NCI-H2196 treated with DMSO at 0.1 percent for 48 hours (cell line): Measurements from ENCODE around the gene CPXM1.

Experiments
- DNase-seq: peaks from one replicate; lab custom pipeline; 2025; ENCODE audit not compliant: unreplicated experiment; lab: John Stamatoyannopoulos, UW

Gene CPXM1

GRCh38 chr20:2804041-2804828 is 3.8 kb upstream of the CPXM1 start:
- no peak for DNase-seq

GRCh38 chr20:2801286-2801728 is 880 bp upstream of the CPXM1 start:
- DNase-seq = no peak

- no peak for DNase-seq
Measured at GRCh38 chr20:2799688-2800520, 523 bp downstream of the CPXM1 start.

- no peak for DNase-seq
Measured at GRCh38 chr20:2799271-2799670, 1.2 kb downstream of the CPXM1 start.

- DNase-seq = no peak
Measured at GRCh38 chr20:2798814-2799213, 1.6 kb downstream of the CPXM1 start.

DNA sequence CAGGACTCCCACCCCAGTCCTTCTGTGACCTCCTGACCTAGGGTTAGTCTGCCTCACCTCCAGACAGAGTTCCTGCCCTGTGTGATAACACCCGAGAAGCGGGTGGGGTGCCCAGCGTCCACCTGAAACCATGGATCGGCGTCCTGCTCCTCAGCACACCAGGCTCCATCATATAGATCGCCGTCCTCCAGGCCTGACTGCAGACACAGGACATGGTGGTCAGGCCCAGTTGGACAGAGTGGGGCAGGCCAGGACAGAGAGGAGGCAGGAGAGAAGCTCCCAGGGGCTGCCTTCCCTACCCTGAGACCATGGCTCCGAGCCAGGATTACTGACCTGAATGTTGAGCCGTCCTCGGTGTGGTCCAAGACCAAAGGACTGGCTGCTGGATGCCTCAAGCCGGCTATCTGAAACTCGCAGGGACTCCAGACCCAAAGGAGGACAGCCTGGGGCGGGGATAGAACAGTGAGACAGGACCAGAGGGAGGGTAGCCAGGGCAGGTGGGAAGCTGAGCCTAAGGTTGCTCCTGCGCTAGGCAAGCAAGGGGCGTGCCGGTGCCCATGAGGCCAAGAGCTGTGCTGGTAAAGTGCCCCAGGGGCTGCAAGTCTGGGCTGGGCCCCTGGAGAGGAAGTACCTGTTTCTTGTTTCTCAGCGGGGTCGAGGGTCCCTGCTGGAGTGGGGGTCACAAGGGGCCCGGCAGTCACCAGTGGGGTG is 2.2 kb downstream of the CPXM1 start:
- DNase-seq = no peak

GRCh38 chr20:2797136-2797983 is 3.1 kb downstream of the CPXM1 start:
- no peak for DNase-seq

DNA sequence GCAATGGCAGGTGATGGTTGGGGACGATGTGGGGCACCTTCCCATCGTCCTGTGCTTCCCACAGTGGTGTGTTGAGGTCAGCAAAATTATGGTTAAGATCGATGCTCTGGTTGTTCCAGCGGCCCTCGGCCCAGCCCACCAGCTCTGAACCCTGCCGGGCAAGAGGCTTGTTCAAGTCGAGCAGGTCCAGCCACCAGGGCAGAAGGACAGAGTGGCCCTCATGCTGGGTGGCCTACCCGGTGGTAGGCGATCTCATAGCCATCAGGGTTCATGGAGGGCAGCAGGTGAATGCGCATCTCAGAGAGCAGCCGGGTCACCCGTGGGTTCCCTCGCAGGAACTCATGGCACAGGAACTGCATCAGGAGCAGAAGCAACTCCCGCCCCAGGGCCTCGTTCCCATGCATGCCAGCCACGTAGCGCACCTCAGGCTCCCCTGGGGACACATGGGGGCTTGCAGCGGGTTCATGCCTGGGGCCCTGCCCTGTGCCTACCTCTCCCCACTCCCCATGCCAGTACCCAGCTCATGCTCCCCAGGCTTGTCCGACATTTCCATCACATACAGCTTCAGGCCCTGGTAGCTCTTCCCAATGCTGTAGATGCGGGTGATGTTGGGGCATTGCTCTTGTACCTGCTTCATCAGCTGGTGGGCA is 4.3 kb downstream of the CPXM1 start:
- no peak for DNase-seq

DNA sequence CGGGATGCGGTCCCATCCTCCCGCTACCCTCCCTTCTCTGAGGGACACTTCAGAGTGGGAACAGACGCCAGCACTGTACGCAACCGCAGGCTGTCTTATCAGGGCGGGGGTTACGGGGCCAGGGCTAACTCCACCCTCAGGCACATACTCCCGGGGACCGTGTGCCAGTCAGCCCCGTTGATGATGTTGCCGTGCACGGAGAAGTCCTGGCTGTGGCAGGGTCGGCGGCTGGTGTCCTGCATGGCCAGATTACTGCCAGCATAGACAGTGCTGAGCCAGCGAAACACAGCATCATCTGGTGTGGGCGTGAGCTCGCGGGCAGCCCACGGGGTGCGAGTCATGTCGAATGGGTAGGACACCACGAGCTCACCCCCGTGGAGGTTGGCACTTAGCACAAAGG is 5.0 kb downstream of the CPXM1 start:
- no peak for DNase-seq

DNA sequence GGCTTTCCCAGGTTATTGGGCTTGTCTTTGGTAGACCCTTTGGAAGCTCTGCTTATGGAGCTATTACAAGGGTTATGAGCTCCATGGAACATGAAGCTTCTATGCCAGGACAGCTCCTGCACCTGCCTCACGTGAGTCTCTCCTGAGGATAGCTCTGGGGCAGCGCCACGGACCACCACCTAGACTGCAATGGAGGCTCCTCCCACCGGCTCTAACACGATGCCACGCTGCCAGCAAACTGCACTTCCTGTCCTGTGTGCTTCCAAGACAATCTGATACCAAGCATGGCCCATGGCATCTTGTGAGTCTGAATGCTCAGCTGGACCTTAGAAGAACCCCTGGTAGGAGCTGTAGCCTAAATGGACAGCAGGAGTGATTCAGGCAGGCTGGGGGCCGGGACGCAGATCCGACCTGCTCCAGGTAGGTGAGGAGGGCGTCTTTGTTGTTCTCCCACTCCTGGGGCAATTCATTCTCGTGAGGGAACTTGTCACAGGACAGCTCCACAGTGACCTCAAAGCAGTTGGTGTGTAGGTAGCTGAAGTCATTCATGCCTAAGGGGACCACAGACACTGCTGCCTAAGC is 5.5 kb downstream of the CPXM1 start:
- no peak for DNase-seq

DNA sequence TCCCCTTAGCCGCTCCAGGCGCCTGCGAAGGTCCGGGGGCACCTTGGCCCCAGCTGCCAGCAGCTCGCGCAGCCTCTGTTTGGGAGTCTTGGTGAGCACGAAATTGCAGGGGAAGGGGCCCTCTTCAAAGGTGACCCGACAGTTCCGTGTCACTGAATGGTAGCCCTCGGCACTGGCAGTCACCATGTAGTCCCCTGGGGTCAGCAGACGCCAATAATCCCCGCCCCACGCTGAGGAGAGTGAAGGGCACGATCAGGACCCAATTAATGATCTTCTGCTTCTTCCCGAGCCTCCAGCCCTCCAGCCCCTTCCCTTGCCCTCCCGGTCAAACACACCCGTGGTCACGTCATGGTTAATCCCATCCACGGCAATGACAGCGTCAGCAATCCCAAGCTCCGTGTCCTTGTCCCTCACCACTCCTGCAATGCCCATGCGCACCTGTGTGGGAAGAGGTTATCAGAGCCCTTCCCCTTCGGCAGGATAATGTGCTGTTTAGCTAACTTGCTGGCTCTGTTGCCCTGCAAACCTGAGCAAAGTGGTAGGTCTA is 6.2 kb downstream of the CPXM1 start:
- DNase-seq = no peak

- DNase-seq = no peak
Measured at GRCh38 chr20:2793471-2793870, 7.0 kb downstream of the CPXM1 start.

- no peak for DNase-seq
Measured at GRCh38 chr20:2783908-2784566, 16.4 kb downstream of the CPXM1 start.

GRCh38 chr20:2780948-2781347 is 19.5 kb downstream of the CPXM1 start:
- DNase-seq = no peak

GRCh38 chr20:2778602-2779321 is 21.7 kb downstream of the CPXM1 start:
- DNase-seq = no peak

- DNase-seq = no peak
Measured at GRCh38 chr20:2775139-2775538, 25.3 kb downstream of the CPXM1 start.

DNA sequence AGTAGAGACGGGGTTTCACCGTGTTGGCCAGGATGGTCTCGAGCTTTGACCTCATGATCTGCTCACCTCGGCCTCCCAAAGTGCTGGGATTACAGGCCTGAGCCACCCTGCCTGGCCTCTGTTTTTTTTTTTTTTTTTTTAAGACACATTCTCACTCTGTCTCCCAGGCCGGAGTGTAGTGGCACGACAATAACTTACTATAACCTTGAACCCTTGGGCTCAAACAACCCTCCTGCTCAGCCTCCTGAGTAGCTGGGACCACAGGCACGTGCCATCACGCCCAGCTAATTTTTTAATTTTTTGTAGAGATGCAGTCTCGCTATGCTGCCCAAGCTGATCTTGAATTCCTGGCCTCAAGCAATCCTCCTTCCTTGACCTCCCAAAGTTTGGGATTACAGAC is 26.6 kb downstream of the CPXM1 start:
- DNase-seq = no peak

DNA sequence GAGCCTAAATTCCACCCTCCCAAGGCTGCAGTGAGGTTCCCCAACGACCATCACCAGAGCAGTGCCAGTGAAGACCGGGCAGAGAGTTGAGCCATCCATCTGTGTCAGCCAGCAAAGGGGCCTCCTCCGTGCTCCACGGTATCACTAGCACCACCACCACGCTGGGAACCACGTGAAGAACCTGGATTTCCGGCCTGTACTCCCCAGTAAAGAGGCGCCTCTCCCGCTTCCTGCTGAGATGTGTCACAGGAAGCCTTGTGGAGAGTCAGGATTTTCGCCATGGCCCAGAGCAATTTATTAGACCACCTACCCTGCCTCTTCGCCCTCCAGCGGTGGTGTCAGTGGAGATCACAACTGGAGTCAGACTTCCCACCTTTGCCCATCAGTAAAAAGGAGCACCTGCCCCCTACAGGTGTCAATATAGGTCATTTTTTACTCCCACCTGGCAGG is 28.8 kb downstream of the CPXM1 start:
- no peak for DNase-seq
